Endothelial cell of umbilical vein (primary cell): ENCODE results near the gene SERPINA9.

Experiments
- CTCF ChIP-seq, 2 donors: IDR thresholded peaks; 1 replicate in 1 of 2; 2 replicates in 1 of 2; pipeline ENCODE4 v1.5.1; 2011; ENCODE audit warnings: low read length in 2 of 2, mild to moderate bottlenecking in 2 of 2, moderate library complexity in 2 of 2, control low read depth in 1 of 2, inconsistent platforms in 1 of 2, low read depth in 1 of 2; ENCODE audit not compliant: insufficient read depth in 1 of 2; ENCODE audit errors: extremely low read depth in 1 of 2
- EZH2 ChIP-seq: IDR thresholded peaks from 2 replicates; pipeline ENCODE4 v1.6.1; 2012; ENCODE audit warnings: borderline replicate concordance, low read depth, mild to moderate bottlenecking, moderate library complexity, low read length, inconsistent platforms; ENCODE audit not compliant: severe bottlenecking
- GATA2 ChIP-seq: IDR thresholded peaks from 2 replicates; pipeline ENCODE4 v1.7.0; 2011; ENCODE audit warnings: low read depth, mild to moderate bottlenecking, moderate library complexity, mixed read lengths, low read length; ENCODE audit not compliant: insufficient read length, insufficient read depth
- MYC ChIP-seq: IDR thresholded peaks from one replicate; pipeline ENCODE4 v1.6.1; 2011; ENCODE audit warnings: mild to moderate bottlenecking, low read depth, low read length
- POLR2A ChIP-seq: IDR thresholded peaks from 2 replicates; pipeline ENCODE4 v1.6.1; 2012; ENCODE audit warnings: low read depth, mild to moderate bottlenecking, control low read depth, low read length
- POLR2AphosphoS5 ChIP-seq: IDR thresholded peaks from 2 replicates; pipeline ENCODE4 v1.6.1; 2012; ENCODE audit warnings: low read depth, mild to moderate bottlenecking, control low read depth, low read length, moderate library complexity; ENCODE audit not compliant: insufficient read depth
- TF ChIP-seq, protein P1 (sequence below): IDR thresholded peaks from 2 replicates; pipeline ENCODE4 v1.6.1; 2011; ENCODE audit not compliant: insufficient read depth, insufficient read length

DNA sequence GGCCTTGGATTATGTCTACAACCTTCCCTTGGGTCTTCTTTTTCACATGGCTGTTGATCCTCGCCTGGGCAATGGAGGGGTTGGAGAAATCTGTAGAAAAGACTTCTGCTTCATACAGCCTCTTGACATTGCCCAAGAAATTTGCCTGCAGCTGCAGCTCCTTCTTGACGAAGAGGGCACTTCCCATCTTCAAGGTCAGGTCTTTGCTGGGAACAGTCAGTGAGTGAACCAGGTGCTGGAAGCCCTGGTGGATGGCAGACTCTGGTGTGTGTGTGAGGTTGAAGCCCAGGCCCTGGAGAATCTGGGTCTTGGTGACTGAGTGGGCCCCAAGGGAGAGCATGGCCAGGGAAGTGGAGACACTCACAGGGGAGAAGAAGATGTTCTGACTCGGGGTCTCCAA is 6.7 kb downstream of the SERPINA9 start:
- TF ChIP-seq EZH2 (no peak), POLR2AphosphoS5 (no peak), CTCF (IDR thresholded peaks at IDR 0.05; ENCODE audit: extremely low read depth in 1 of 2, insufficient read depth in 1 of 2, low read depth in 1 of 2, low read length in 2 of 2) (no peak), MYC (no peak), POLR2A (no peak), GATA2 (no peak)
- TF ChIP-seq, protein P1, sequence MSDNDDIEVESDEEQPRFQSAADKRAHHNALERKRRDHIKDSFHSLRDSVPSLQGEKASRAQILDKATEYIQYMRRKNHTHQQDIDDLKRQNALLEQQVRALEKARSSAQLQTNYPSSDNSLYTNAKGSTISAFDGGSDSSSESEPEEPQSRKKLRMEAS = no peak
